ENCODE data around the gene MPV17.

Gene MPV17

GRCh38 chr2:27261926-27262298, 61.0 kb downstream of the MPV17 start:
- no peaks in the 10 kb centered on the region for H3K9me3 Mint-ChIP-seq
- H3K27me3 Mint-ChIP-seq, result peaks cover 48% of the 10 kb centered on the region
- H3K4me1 Mint-ChIP-seq (ENCODE audit: low read depth), result peaks cover 20% of the 10 kb centered on the region
- intact Hi-C loops (cut with micrococcal nuclease), result no loop called here
- no peak overlapping the region for H3K27ac Mint-ChIP-seq
- H3K4me3 Mint-ChIP-seq, result peak overlapping the region; percentile 59
- H3K36me3 Mint-ChIP-seq (ENCODE audit: low read depth), result no peaks in the 10 kb centered on the region

GRCh38 chr2:27261241-27261925, 61.5 kb downstream of the MPV17 start:
- Mint-ChIP-seq H3K27me3 (peaks cover 53% of the 10 kb centered on the region), H3K9me3 (no peaks in the 10 kb centered on the region), H3K4me1 (ENCODE audit: low read depth) (peaks cover 20% of the 10 kb centered on the region), H3K27ac (no peak overlapping the region), H3K4me3 (peak overlapping the region; percentile 59), H3K36me3 (ENCODE audit: low read depth) (no peaks in the 10 kb centered on the region)
- intact Hi-C loops (cut with micrococcal nuclease), result no loop called here
